ENCODE measurements around the gene C1orf159.
"Not testable (repeated sequence)": the region's sequence is repeated elsewhere in the genome, so short reads cannot be mapped to it uniquely, and the experiment has no call there.

GRCh38 chr1:1104152-1104551 lies 11.7 kb downstream of the C1orf159 start:
- TF ChIP-seq, protein P1, sequence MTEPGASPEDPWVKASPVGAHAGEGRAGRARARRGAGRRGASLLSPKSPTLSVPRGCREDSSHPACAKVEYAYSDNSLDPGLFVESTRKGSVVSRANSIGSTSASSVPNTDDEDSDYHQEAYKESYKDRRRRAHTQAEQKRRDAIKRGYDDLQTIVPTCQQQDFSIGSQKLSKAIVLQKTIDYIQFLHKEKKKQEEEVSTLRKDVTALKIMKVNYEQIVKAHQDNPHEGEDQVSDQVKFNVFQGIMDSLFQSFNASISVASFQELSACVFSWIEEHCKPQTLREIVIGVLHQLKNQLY (CRISPR knock-in tag; conservative IDR thresholded peaks at IDR 0.05), result not testable (repeated sequence)
- TF ChIP-seq USF2 (CRISPR knock-in tag; IDR thresholded peaks at IDR 0.05); PTRF (tag; IDR thresholded peaks at IDR 0.05); POLR2G (IDR thresholded peaks at IDR 0.05; ENCODE audit: low read depth, low read length); XRCC5 (IDR thresholded peaks at IDR 0.05; ENCODE audit: low read depth, low read length); NBN (IDR thresholded peaks at IDR 0.05; ENCODE audit: low read depth); TAF1 (IDR thresholded peaks at IDR 0.05; ENCODE audit: control insufficient read depth, extremely low read depth, insufficient read depth, low read length, severe bottlenecking); RFX5 (IDR thresholded peaks at IDR 0.05; ENCODE audit: low read depth, low read length); CTCF (IDR thresholded peaks at IDR 0.05 in 2 of 3, conservative IDR thresholded peaks at IDR 0.05 in 1 of 3; ENCODE audit: insufficient read depth in 2 of 3, low read depth in 1 of 3, low read length in 3 of 3); GATAD2B (IDR thresholded peaks at IDR 0.05; ENCODE audit: borderline replicate concordance); CHD1 (IDR thresholded peaks at IDR 0.05; ENCODE audit: low read length); ZNF282 (CRISPR knock-in tag; IDR thresholded peaks at IDR 0.05); FOXP1 (CRISPR knock-in tag; IDR thresholded peaks at IDR 0.05): not testable (repeated sequence)
